RCC 7860 (cell line): ENCODE data around the gene IRF4.

ENCODE experiments used
- DNase-seq: peaks from one replicate; pipeline ENCODE4 v3.0.0-alpha.2; 2015; ENCODE audit warnings: low spot score
- FAIRE-seq: peaks from 2 replicates; lab custom pipeline; 2012; peaks lifted over from hg19 to GRCh38; lab: Jason Lieb, UNC

The IRF4 gene

DNA sequence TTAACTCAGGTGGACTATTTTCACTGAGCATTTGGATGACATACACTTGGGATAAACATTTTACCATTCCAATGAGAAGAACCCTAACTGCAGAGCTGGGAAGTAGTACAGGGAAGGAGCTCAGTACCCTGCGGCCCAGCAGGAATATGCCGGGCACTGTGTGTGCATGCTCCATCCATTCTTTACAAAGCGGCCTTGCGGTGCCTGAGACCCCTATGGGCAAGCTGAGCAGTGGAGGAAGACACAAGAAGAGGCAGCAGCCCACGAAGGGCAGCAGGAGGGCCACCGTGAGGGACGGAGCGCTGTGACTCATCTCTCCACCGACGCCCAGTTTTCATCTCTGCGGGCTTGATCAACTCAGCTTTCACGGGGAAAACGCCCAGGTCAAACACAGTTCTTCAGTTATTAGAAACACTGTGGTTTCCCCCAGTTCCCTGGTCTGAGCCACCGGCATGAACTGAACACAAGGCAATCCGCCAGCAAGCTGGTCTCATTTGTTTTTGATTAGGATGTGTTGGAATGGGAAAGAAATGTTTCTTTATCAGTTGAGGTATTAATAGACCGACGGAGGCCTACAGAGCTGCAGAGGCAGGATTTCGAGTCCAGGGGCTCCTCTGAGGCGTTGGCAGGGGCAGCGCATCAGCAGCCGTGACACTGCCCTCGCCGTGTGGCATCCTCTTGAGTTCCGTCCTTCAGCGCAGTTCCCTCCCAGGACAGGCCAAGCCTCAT, 44.9 kb downstream of the IRF4 start:
- FAIRE-seq (no peak), DNase-seq (peak; percentile 19)

DNA sequence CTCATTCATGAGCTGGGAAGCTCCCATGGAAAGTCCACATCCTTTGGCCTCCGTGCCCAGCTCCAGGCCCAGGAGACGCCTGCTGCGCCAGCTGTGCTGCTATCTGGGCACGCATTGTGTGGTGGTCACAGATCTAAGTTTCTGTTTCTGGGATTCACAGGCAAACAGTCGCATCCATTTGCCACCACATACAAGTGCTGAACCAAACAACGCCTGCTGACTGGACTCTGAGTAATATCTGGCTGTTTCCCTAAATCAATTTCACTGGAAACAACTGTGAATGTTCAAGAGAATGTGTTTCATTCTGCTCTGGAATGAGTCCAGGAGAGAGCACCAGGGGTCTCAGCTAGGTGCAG, 45.5 kb downstream of the IRF4 start:
- DNase-seq (no peak), FAIRE-seq (no peak)

DNA sequence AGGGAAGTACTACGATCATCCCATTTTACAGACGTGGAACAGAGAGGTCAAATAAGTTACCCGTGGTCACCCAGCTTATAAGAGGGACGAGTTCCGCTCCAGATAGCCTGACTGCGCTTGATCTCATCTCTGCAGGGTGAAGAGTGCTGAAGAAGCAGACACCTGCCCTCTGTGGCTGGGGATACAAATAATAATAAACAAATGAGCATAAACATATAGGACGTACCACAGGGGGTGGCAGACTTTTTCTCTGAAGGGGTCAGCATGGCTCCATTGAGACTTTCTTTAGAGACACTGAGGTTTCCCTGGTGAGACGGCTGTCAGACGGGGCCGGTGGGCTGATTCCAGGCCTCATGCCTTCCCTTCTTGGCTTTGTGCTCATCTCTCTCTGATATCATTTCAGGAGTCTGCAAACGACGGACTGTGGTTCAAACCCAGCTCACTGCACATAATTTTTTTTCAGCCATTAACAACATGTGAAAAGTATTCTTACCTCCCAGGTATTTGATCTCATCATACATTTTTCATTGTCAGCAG, 47.1 kb downstream of the IRF4 start:
- FAIRE-seq (no peak), DNase-seq (no peak)

DNA sequence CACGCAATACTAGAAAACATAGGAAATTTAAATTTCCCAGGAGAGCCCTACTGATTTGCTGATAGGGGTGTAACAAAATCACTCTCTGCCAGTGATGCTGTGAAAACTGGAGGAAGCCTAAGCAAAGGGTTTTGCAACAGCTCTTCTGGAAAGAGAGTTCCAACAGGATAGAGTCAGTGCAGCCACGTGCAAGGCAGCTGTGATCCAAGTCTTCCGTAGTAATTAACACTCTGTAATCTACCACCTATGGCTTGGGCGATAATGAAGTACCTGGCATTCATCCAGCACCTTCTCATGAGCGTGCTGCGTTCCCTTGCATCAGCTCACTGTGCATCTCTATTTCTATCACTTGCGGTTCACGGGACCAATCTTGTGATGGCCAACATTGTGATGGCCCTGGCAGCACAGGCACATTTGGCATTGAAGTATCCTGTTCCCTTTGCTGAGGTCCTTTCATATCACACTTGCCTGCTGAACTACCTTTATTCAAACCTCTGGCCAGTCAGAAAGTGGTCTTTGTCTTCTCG, 48.2 kb downstream of the IRF4 start:
- no peak for DNase-seq
- FAIRE-seq: no peak

DNA sequence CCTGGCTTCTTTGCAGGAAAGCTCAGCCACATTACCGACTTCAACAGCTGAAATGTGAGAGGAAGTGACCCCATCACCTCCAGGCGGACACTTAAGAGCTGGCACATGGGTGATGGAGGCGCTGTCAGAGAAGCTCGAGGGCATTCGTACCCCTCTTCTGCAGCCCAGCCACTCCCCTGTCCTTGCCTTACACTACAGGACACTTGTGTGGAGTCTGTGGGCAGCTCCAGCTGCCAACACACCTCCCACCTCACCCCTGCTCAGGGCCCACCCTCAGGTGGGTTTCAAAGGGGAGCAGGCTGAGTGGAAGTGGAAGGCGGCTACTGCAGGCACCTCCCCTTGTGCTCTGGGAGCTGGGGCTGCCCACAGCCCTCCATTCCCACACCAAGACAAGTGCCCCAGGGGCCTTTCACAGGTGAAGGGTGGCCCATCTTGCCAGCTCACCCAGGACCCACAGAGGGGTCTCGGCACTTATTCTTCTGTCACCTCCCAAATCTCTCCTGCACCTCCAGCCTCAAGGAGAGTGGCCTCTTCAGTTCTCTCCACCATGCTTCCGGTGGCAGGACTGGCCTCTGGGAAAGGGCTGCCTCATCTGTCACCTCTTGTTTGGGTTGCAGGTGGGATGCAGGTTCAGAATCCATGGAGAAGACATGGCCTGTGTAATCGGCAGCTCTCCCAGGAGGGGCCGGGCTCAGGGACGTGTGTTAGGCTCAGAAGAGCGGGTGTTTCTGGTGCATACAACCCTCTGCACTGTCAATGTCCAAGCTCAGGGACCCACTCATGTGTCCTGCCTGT, 49.8 kb downstream of the IRF4 start:
- DNase-seq (no peak), FAIRE-seq (no peak)

DNA sequence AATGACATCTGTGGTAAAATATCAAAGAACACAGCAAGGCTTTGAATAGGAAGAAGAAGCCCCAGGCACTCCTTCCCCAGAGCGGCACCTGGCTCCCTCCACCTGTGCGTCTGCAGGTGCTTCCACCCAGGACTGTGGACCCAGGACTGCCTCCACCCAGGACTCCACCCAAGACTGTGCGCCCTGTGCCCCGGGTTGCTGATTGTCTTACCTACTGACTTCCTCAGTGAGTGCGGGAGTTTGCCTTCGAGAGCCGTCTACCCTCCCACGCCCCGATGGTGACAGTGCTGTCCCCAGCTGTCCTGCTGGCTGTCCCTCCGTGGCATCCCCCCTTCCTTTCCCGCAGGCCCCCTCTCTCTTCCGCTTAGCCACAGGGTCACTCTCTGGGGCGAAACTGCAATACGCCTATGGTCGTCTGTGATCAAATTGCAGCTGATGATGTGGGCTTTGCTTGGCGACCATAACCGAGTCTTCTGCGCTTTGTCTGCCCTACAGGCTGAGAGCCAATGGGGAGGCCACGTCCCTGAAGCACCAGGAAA, 52.1 kb downstream of the IRF4 start:
- DNase-seq: no peak

DNA sequence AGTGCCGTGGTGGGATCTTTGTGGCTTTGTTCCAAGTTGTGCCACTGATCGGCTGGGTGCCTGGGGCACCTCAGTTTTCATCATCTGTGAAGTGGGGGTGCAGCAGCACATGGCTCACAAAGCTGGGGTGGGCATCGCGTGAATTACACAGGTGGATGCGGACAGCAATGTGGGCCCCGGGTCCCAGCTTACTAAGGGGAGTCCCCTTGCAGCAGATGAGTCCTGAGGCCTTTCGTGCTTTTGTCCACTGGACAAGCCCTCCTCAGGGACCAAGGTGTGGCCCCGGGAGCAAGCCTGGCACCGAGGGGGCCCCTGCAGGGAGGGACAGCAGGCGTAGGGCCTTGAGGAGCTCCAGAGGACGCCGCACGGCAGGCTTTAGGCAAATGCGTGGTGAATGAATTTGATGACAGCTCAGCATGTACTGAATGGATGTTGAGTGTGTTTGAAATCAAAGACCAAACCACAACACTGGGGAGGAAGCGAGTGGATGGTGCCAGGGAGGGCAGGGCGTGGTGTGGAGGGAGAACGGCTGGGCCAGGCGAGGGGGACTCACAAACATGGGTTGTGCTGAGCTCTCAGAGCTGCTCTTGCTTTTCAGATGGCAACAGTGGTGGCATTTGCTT, 53.2 kb downstream of the IRF4 start:
- DNase-seq (no peak), FAIRE-seq (no peak)

More for the DNA sequence above, 52.1 kb downstream of the IRF4 start:
- FAIRE-seq: no peak

DNA sequence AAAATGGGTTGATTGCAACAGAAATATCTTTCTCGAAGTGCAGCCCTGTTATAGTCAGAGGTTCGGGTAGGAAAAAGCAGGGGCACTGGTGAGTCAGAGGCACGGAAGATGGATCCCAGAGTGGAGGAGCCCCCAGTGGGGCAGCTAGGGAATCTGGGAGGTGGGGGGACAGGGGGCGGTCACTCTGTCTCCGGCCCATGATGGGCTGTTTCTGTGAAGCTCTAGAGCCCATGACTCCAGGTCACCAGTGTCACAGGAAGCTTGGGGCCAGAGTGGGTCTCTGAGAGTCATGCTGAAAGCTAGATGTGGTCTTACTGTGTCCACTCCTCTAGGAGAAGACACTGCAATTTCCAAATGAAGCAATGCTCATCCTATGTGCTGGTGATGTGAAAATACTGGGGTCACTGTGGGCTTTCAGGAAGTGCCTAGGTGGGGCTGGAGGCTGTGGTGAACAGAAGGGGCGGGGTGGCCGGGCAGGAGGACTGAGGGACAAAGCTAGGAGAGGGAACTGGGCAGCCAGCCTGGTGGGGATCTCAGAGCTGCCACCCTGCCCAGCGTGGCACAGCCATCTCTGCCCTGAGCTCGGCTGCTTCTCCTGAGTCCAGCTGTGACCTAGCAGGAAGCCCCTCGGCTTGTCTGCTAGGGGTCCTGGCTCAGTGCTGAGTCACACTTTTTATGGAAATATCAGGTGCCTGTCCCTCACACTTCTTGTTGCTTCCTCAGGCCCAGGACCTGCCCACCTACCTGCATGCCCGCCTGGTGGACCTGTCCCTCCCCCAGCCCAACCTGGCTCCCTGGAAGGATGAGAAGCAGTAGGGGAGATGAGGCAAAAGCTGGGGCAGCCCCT, 54.2 kb downstream of the IRF4 start:
- DNase-seq: no peak
- FAIRE-seq: no peak

DNA sequence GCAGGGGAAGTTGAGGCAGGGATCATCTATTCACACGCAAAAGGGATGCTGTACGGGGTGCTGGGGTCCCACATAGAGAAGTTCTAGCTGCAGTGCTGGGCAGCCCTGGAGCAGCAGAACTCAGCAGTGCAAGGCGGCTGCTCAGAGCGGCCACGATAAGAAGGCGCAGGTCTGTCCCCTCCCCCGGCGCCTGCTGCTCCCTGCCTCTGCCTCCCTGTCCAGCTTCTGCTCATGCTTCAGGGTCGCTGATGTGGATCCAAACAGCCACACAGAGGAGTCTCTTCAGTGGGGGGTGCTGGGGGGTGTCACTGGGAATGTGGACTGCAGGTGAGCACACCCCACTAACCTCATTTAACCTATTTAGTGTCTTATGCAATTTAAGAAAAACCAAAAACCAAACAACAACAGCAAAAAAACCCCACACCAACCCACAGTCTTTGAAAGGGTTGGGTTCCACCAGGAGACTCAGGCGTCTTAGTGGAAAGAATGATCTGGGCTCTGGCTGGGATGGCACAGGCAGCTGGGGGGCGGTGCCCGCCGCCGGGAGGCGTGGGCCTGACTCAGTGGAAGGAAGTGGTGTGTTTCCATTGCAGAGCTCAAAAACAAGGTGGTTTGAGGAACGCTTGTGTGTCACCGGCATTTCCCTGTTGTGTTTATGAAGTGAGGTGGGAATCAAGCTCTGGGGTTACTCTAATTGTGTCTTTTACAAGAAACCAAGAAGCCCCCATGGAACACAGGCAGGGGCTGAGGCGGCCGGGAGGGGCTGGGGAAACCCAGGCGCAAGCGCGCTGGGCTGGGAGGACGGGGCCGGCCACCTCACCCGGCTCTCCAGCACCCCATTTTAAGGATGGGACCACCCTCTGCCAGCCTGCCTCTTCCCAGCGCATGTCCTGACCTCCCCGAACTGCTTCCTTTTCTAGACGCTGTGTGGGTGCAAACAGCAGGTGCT, 55.1 kb downstream of the IRF4 start:
- no peak for FAIRE-seq
- no peak for DNase-seq

DNA sequence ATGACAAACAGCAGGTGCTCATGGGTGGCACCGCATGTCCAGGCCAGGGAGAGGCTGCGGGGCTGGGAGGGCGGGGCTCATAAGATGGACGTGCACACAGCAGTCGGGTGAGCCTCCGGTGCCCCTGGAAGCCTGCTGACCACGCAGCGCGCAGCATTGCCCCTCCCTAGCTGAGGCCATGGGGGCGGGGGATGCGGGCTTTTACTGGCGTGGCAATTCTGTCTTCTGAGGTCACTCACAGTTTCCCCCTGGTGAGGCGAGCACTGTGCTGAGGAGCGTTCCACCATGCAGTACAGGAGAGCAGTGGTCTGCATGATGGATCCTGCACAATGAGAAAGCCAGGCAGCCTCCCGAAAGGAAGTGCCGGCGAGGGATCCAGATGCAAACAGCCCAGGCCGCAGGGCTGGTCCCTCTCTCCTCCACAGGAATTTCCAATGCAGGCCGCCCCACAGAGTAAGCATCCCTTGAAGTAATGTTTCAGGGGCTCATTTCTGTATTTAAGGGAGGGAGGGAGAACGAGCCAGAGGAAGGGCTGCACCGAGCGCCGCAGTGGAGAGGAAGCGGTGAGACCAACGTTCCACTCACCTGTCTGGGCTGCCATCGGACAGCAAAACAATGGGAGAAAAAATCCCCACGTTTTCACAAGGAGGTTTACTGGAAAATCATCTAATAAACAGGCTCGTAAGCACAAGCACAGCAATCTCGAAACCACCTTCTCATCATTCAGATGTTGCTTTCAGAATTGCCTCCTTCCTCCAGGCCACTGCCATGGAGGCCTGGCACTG, 56.0 kb downstream of the IRF4 start:
- FAIRE-seq (no peak), DNase-seq (no peak)

DNA sequence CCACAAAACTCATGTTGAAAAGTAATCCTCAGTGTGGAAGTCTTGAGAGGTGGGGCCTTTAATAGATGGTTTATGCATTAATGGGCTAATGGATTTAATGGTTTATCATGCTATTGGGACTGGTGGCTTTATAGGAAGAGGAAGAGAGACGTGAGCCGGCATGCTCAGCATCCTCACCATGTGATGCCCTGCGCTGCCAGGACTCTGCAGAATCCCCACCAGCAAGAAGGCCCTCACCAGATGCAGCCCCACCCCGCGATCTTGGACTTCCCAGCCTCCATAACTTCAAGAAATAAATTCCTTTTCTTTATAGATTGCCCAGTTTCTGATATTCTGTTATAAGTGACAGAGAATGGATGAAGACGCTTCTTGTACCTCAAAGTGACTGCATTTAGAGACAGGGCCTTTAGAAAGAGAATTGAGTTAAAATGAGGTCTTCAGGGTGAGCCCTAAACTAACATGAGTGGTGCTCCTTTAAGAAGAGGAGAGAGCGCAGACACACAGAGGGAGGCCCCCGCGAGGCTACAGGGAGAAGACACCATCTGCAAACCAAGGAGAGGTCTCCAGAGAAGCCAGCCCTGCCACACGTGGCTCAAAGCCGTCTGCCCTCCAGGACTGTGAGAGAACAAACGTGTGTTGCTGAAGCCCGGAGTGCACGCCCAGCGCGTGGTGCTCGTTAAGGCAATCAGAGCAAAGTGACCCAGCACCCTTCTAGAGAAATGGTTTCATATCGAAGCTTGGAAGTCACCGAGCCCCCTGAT, 56.9 kb downstream of the IRF4 start:
- FAIRE-seq (no peak), DNase-seq (no peak)

DNA sequence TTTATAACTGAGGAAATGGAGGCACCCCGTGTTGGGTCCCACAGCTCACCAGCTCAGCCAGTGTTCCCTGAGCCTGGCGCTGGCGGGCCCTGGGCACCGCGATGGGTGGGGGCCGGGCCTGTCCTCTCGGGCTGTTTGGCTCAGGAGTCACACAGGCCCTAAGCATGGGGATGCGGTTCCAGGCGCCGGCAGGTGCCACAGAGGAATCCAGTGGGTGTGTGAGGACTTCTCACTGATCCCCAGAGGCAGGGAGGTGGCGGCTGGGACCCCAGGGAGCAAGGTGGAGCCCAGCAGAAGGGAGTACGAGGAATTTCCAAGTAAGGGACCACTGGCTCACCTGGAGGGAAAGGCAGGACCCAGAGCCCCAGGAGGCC, 57.5 kb downstream of the IRF4 start:
- DNase-seq (no peak), FAIRE-seq (no peak)

DNA sequence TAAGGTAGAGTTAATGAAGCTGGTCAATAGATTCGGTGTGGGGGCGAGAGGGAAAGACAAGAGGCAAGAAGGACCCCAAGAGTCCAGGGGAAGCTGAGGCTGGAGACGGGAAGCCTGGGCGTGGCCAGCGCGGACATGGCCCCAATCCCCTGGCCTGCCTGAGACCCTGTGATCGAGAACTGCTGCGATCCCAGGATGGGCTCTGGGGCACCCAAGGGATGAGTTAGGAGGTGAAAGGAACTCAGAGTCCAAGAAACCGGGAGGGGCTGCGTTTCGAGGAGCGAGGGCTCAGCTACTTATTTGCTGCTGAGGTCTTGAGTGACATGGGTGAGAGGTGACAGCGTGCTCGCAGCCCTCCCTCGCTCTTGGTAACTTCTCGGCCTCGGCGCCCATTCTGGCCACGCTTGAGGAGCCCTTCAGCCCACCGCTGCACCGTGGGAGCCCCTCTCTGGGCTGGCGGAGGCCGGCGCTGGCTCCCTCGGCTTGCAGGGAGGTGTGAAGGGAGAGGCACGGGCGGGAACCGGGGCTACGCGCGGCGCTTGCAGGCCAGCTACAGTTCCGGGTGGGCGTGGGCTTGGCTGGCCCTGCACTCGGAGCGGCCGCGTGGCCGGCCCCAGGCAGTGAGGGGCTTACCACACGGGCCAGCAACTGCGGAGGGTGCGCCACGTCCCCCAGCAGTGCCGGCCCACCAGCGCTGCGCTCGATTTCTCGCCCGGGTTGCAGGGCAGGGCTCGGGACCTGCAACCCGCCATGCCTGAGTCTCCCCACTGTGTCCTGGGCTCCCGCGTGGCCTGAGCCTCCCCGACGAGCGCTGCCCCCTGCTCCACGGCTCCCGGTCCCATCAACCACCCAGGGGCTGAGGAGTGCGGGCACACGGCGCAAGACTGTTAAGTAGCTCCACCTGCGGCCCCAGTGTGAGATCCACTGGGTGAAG, 58.2 kb downstream of the IRF4 start:
- DNase-seq (no peak), FAIRE-seq (no peak)

DNA sequence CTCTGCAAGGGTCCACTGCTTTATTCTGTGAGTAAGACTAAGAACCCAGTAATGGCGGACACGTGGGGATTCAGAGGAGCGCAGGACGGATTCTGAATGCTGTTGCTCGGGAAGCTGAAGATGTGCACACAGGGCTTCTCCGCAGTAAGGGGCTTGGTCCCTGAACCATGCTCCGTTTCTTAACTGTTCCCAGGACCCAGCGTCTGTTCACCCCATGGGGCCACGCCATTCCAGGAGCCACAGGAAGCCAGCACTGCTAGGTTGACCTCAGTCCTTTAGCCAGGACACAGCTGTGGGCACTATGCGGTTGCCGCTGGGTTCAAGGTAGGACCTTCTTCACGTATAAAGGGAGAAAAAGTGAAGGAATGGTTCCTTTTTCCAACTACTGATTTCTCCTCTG, 59.8 kb downstream of the IRF4 start:
- DNase-seq: no peak
- FAIRE-seq: no peak

DNA sequence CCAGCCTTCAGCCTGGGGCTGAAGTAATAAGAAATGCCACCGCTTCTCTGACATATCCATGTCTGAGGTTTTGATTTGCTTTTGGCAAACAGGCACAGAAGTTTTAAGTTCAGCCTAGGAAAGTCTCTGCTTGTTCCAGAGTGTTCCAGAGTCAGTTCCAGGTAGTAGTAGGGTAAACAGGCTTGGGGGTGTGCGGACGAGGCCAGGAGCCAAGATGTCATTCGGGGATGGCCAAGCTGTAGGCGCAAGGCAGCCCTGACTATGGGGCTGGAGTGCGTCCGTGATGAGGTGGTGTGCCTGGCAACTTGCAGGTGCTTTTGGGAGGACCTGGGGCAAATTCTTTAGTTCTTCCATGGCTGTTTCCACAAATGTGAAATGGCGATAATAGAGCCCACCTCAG, 60.3 kb downstream of the IRF4 start:
- FAIRE-seq (no peak), DNase-seq (no peak)

DNA sequence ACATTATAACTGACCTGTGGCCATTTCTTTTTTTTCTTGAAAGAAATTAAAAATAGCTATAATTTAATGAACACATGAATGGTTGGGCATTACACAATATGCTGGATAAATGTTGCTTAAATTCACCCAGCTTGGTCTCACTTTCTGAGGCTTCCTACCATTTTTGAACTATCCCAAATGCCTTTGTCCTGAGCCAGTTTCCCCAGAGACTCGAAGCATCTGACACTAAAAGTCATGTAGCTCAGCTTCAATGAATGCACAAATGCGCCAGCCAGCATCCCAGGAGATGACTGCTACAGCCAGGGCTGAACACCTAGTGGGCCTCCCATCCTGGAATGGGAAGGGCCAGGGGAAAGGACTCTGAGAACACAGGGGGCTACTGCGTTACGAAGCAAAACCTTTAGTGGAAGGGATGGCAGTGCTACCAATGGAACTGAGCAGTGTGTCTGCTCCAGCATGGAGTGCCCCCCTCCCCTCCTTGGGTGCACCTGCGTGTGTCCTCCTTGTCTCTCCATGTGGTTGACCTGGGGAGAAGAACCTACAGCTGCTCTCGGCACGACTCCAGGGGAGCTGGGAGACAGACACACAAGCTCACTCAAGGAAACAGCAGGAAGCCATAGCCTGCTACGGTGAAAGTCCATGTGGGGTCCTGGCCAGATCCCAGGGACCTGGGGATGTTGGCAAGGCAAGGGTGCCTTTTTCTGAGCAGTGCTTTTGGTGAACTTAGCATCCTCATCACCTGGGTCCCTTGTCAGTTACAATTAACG, 60.9 kb downstream of the IRF4 start:
- FAIRE-seq (no peak), DNase-seq (no peak)
